HG02571 (cell line): ENCODE data around the gene CHRNG.

Experiments
- ATAC-seq: cut with Tn5 transposase; IDR thresholded peaks from one replicate; pipeline ENCODE4 v1.9.1; 2021; ENCODE audit warnings: mild to moderate bottlenecking, moderate library complexity; ENCODE audit not compliant: unreplicated experiment

Gene CHRNG

GRCh38 chr2:232573771-232574435 lies 34.4 kb downstream of the CHRNG start:
- ATAC-seq: no peak

GRCh38 chr2:232574674-232575403 lies 35.3 kb downstream of the CHRNG start:
- ATAC-seq: no peak

GRCh38 chr2:232575404-232575746 lies 35.9 kb downstream of the CHRNG start:
- no peak for ATAC-seq

- no peak for ATAC-seq
These were observed 37.5 kb downstream of the CHRNG start for GRCh38 chr2:232576995-232577394.

- no peak for ATAC-seq
These were observed 38.3 kb downstream of the CHRNG start for GRCh38 chr2:232577841-232578240.

- no peak for ATAC-seq
These were observed 39.1 kb downstream of the CHRNG start for GRCh38 chr2:232578626-232579025.

- ATAC-seq: no peak
These were observed 41.1 kb downstream of the CHRNG start for GRCh38 chr2:232580648-232580981.

GRCh38 chr2:232581725-232582124 lies 42.2 kb downstream of the CHRNG start:
- no peak for ATAC-seq

- ATAC-seq: no peak
These were observed 44.7 kb downstream of the CHRNG start for GRCh38 chr2:232584238-232584637.

GRCh38 chr2:232586943-232587505 lies 47.5 kb downstream of the CHRNG start:
- no peak for ATAC-seq

- ATAC-seq: no peak
These were observed 48.0 kb downstream of the CHRNG start for GRCh38 chr2:232587512-232587911.

- ATAC-seq: no peak
These were observed 48.5 kb downstream of the CHRNG start for GRCh38 chr2:232588031-232588430.

GRCh38 chr2:232588680-232589585 lies 49.4 kb downstream of the CHRNG start:
- ATAC-seq: no peak

- no peak for ATAC-seq
These were observed 53.4 kb downstream of the CHRNG start for GRCh38 chr2:232592772-232593395.

GRCh38 chr2:232593982-232594381 lies 54.5 kb downstream of the CHRNG start:
- ATAC-seq: no peak
